Lung (tissue), 12 donors: ENCODE results near the gene PRKAR1B. TPM values are rescaled to one million over a fixed set of nuclear protein-coding genes. Genes with fewer than 3 reads are reported as not detected.

Experiments used
- ATAC-seq: fragments of 200-7000 bp; cut with Tn5 transposase; one replicate; pipeline ENCODE4 v1.9.1; 2020; ENCODE audit warnings: moderate number of reproducible peaks; ENCODE audit not compliant: insufficient read depth, low FRiP score
- DNase-seq, 3 donors: peaks; one replicate each; pipeline ENCODE4 v3.0.0-alpha.2; 2013 to 2017
- H3K27ac ChIP-seq, 2 donors: one replicate each; pipeline ENCODE4 v1.5.1; 2013; ENCODE audit warnings: mild to moderate bottlenecking in 2 of 2, moderate library complexity in 2 of 2, control low read depth in 1 of 2, inconsistent platforms in 1 of 2, low read depth in 1 of 2, low read length in 1 of 2
- H3K27me3 ChIP-seq, 3 donors: one replicate each; pipeline ENCODE4 v1.5.1; 2013; ENCODE audit warnings: low read length in 2 of 3; ENCODE audit not compliant: control insufficient read depth in 3 of 3, insufficient read depth in 3 of 3
- H3K36me3 ChIP-seq, 4 donors: one replicate each; pipeline ENCODE4 v1.5.1; 2013; ENCODE audit warnings: low read length in 4 of 4, mild to moderate bottlenecking in 1 of 4, moderate library complexity in 1 of 4; ENCODE audit not compliant: control insufficient read depth in 4 of 4, insufficient read depth in 4 of 4
- H3K4me1 ChIP-seq, 5 donors: one replicate each; pipeline ENCODE4 v1.5.1; 2013; ENCODE audit warnings: low read length in 5 of 5, mild to moderate bottlenecking in 2 of 5, moderate library complexity in 1 of 5; ENCODE audit not compliant: control insufficient read depth in 5 of 5, insufficient read depth in 5 of 5
- H3K4me3 ChIP-seq: one replicate; pipeline ENCODE4 v1.5.1; 2013; ENCODE audit warnings: mild to moderate bottlenecking, control low read depth, moderate library complexity
- H3K9ac ChIP-seq, 2 donors: one replicate each; pipeline ENCODE4 v1.5.1; 2013; ENCODE audit warnings: low read length in 2 of 2, control low read depth in 1 of 2; ENCODE audit not compliant: insufficient read depth in 1 of 2
- H3K9me3 ChIP-seq, 4 donors: one replicate each; pipeline ENCODE4 v1.5.1; 2013; ENCODE audit warnings: low read length in 3 of 4, mild to moderate bottlenecking in 1 of 4, moderate library complexity in 1 of 4; ENCODE audit not compliant: control insufficient read depth in 4 of 4, insufficient read depth in 3 of 4
- CTCF ChIP-seq: IDR thresholded peaks from 2 replicates; pipeline ENCODE4 v1.5.1; 2012; ENCODE audit warnings: mild to moderate bottlenecking; ENCODE audit errors: control extremely low read depth, extremely low read depth
- WGBS, 2 donors: extraction: QIAGEN DNeasy Blood & Tissue Kit; methylation state at CpG; one replicate each; pipeline ENCODE4 v1.1.7; 2013; 5-methylcytosine and 5-hydroxymethylcytosine counted together
- polyA plus RNA-seq, 2 donors: library from polyadenylated mRNA; stranded (reverse); fragments of 200-250 nt; gene quantifications; one replicate each; pipeline ENCODE4 v1.2.1, GENCODE V29; 2013
- total RNA-seq, 2 donors: library from RNA; depleted of rRNA in 1 of 2; stranded (reverse); fragments of >200 nt in 1 of 2; gene quantifications; one replicate each; pipeline ENCODE4 v1.2.1, GENCODE V29; 2014 to 2021
- donor health status: control.
- donor health status: control.
- donor health status: Bipolar disorder and iron deficiency.
- donor health status: healthy.
- donor health status: DM: yes; HTN: yes; CAD: no.

Gene PRKAR1B
- total and polyA plus RNA-seq, 4 donors: 11.3 to 32.0 (median 16.3) TPM

DNA sequence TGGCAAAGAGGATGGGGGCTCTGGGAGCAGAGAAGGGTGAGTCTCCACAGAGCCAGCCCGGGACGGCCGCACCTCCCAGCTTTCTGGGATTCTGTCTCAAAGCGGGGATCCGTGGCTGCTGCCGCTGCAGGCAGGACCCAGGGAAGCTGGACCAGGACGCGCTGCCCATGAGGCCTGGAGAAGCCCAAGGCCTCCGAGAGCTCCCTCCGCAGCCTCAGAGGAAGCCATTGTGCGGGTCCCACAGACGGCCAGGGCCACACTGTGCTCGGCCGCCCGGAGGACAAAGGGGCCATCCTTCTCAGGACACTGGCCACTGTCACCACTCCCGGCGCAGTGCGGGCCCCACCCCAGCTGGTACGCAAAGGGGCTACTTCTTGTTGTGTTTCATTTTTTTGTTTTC is 128.2 kb downstream of the PRKAR1B start:
- Histone ChIP-seq H3K9me3 (peaks cover 0 to 3% (median 0%) of the 10 kb centered on the region in 4 donors), H3K27me3 (no peaks in the 10 kb centered on the region), H3K9ac (no peak overlapping the region), H3K27ac (no peak overlapping the region), H3K36me3 (peaks cover 0 to 6% (median 6%) of the 10 kb centered on the region in 4 donors), H3K4me3 (no peak overlapping the region), H3K4me1 (peaks cover 0 to 9% (median 0%) of the 10 kb centered on the region in 5 donors)
- ATAC-seq (no peak), DNase-seq (no peak)
- no peak for TF ChIP-seq CTCF
- WGBS, 2 donors: 94 to 95% methylated on average over 19 of the region's 19 CpGs

DNA sequence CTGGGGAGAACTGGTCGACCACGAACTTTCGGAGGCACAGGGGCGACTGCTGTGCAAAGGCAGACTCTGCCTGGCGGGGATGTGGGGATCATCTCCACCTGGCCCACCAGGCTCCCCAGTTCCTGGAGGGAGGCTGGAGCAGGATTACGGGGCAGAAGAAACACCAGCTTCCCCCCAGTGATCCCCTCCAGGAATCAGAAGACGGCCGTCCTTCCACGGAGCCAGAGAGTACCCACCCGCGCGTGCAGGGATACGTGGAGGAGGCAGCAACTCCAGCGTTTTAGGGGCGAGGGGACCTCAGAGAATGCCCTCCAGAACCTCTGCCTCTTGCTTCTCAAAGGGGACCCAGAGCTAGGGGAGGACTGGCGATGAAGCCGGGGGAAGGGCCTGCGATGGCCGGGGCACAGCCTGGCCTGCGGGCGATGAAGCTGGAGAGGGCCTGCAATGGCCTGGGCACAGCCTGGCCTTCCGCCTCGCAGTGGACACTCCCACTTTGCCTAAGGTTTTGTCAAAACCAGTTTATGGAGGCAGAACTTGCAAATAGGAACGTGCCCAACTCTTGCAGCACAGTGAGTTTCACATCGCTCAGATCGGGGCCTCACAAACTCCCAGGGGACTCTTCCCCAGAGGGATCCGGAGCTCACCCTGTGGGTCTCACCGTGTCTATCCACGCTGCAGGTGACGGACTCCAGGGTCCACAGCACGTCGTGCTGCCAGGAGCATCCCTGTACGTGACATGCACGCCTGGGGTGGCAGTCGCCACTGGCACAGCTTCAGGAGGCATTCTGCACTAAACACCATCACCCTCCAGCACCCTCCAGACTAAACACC is 129.5 kb downstream of the PRKAR1B start:
- Histone ChIP-seq H3K4me3 (no peak overlapping the region), H3K27me3 (no peaks in the 10 kb centered on the region), H3K36me3 (peaks cover 0 to 6% (median 6%) of the 10 kb centered on the region in 4 donors), H3K27ac (no peak overlapping the region), H3K4me1 (peaks cover 0 to 6% (median 0%) of the 10 kb centered on the region in 5 donors), H3K9me3 (peaks cover 0 to 3% (median 0%) of the 10 kb centered on the region in 4 donors), H3K9ac (no peak overlapping the region)
- ATAC-seq: no peak
- TF ChIP-seq CTCF: no peak
- DNase-seq: no peak
- 93 to 95% methylated on average over 35 of the region's 35 CpGs for WGBS, 2 donors

DNA sequence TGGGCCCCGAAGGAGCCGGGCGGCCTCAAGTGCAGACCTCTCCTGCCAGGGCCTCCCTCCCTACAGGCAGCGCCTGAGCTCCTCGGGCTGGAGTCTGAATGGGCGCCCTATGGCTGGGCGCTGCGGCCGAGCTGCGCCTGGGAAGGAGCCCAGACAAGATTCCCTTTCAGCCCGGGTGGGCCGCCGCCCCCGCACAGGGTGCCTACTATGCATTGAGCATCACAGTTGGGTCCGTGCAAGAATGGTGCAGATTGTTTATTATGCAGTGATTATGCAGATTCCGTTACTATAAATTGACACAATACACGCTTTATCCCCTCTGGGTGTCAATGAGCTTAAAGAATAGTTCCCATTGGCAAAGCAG is 130.3 kb downstream of the PRKAR1B start:
- Histone ChIP-seq H3K27me3 (no peaks in the 10 kb centered on the region), H3K9ac (no peak overlapping the region), H3K36me3 (peaks cover 0 to 6% (median 6%) of the 10 kb centered on the region in 4 donors), H3K27ac (no peak overlapping the region), H3K4me3 (no peak overlapping the region), H3K4me1 (peaks cover 0 to 6% (median 0%) of the 10 kb centered on the region in 5 donors), H3K9me3 (peaks cover 0 to 3% (median 0%) of the 10 kb centered on the region in 4 donors)
- no peak for TF ChIP-seq CTCF
- no peak for DNase-seq
- no peak for ATAC-seq
- WGBS, 2 donors: 95 to 96% methylated on average over 17 of the region's 17 CpGs
